ENCODE results near the gene PRPF6.
"Not testable (repeated sequence)": the region's sequence is repeated elsewhere in the genome, so short reads cannot be mapped to it uniquely, and the experiment has no call there.

- TF ChIP-seq EZH2 (IDR thresholded peaks at IDR 0.05; ENCODE audit: borderline replicate concordance, low read length); CTCF (conservative IDR thresholded peaks at IDR 0.05 in 1 of 2, IDR thresholded peaks at IDR 0.05 in 1 of 2; ENCODE audit: extremely low read depth in 1 of 2, insufficient read depth in 1 of 2, low read depth in 1 of 2, low read length in 2 of 2): not testable (repeated sequence)
Measured at GRCh38 chr20:63976511-63976910, 4.4 kb upstream of the PRPF6 start.

Data from mammary epithelial cell (primary cell).